NT2/D1 (cell line): ENCODE data around the gene TMEM209.

Experiments
- DNase-seq: peaks from one replicate; pipeline ENCODE4 v3.0.0-alpha.2; 2011; ENCODE audit warnings: low read depth, low spot score
- H3K27me3 ChIP-seq: 2 replicates; pipeline ENCODE4 v1.6.0; 2011; ENCODE audit warnings: mild to moderate bottlenecking; ENCODE audit not compliant: insufficient read length, insufficient read depth
- H3K36me3 ChIP-seq: 2 replicates; pipeline ENCODE4 v1.6.1; 2011; ENCODE audit warnings: mild to moderate bottlenecking, low read length, mixed read lengths; ENCODE audit not compliant: insufficient read depth, insufficient read length
- H3K4me1 ChIP-seq: 2 replicates; pipeline ENCODE4 v1.5.1; 2011; ENCODE audit not compliant: insufficient read depth, insufficient read length
- H3K4me3 ChIP-seq: 2 replicates; pipeline ENCODE4 v1.5.1; 2011; ENCODE audit warnings: low read depth; ENCODE audit not compliant: insufficient read length
- H3K9ac ChIP-seq: 2 replicates; pipeline ENCODE4 v1.6.0; 2011; ENCODE audit warnings: low read depth; ENCODE audit not compliant: insufficient read length
- H3K9me3 ChIP-seq: 2 replicates; pipeline ENCODE4 v1.5.1; 2011; ENCODE audit warnings: mild to moderate bottlenecking, low read length; ENCODE audit not compliant: insufficient read depth
- SUZ12 ChIP-seq: IDR thresholded peaks from 2 replicates; pipeline ENCODE4 v1.6.1; 2011; ENCODE audit not compliant: insufficient read length, insufficient read depth; ENCODE audit errors: extremely low read depth
- YY1 ChIP-seq: IDR thresholded peaks from 2 replicates; pipeline ENCODE4 v1.6.1; 2011; ENCODE audit not compliant: insufficient read length, insufficient read depth
- ZNF274 ChIP-seq: IDR thresholded peaks from 2 replicates; pipeline ENCODE4 v1.6.1; 2011; ENCODE audit warnings: mild to moderate bottlenecking, low read depth, low read length

Gene TMEM209

GRCh38 chr7:130182990-130183389 is 22.2 kb downstream of the TMEM209 start:
- no peaks in the 10 kb centered on the region for H3K27me3 ChIP-seq
- no peaks in the 10 kb centered on the region for H3K9me3 ChIP-seq
- no peaks in the 10 kb centered on the region for H3K4me1 ChIP-seq
- no peak overlapping the region for H3K9ac ChIP-seq
- H3K4me3 ChIP-seq: no peak overlapping the region
- DNase-seq: no peak
- H3K36me3 ChIP-seq: peaks cover 51% of the 10 kb centered on the region
- TF ChIP-seq ZNF274 (no peak), YY1 (no peak), SUZ12 (no peak)

- Histone ChIP-seq H3K36me3 (peaks cover 55% of the 10 kb centered on the region), H3K9me3 (no peaks in the 10 kb centered on the region), H3K27me3 (no peaks in the 10 kb centered on the region), H3K9ac (no peak overlapping the region), H3K4me1 (no peaks in the 10 kb centered on the region), H3K4me3 (no peak overlapping the region)
- no peak for TF ChIP-seq YY1
- no peak for TF ChIP-seq ZNF274
- TF ChIP-seq SUZ12: no peak
- DNase-seq: no peak
Measured at GRCh38 chr7:130181263-130181605, 24.0 kb downstream of the TMEM209 start.

GRCh38 chr7:130180571-130181262 is 24.5 kb downstream of the TMEM209 start:
- H3K9me3 ChIP-seq: no peaks in the 10 kb centered on the region
- no peak for TF ChIP-seq SUZ12
- TF ChIP-seq YY1: no peak
- no peak for TF ChIP-seq ZNF274
- peaks cover 56% of the 10 kb centered on the region for H3K36me3 ChIP-seq
- no peaks in the 10 kb centered on the region for H3K4me1 ChIP-seq
- no peak overlapping the region for H3K4me3 ChIP-seq
- H3K9ac ChIP-seq: no peak overlapping the region
- no peaks in the 10 kb centered on the region for H3K27me3 ChIP-seq
- DNase-seq: no peak

GRCh38 chr7:130179631-130180030 is 25.6 kb downstream of the TMEM209 start:
- no peak for TF ChIP-seq ZNF274
- no peak for TF ChIP-seq YY1
- no peak for TF ChIP-seq SUZ12
- H3K4me1 ChIP-seq: no peaks in the 10 kb centered on the region
- no peak for DNase-seq
- H3K9me3 ChIP-seq: no peaks in the 10 kb centered on the region
- H3K9ac ChIP-seq: no peak overlapping the region
- H3K36me3 ChIP-seq: peaks cover 61% of the 10 kb centered on the region
- H3K4me3 ChIP-seq: no peak overlapping the region
- H3K27me3 ChIP-seq: no peaks in the 10 kb centered on the region

- H3K27me3 ChIP-seq: no peaks in the 10 kb centered on the region
- DNase-seq: no peak
- no peaks in the 10 kb centered on the region for H3K4me1 ChIP-seq
- peaks cover 61% of the 10 kb centered on the region for H3K36me3 ChIP-seq
- TF ChIP-seq ZNF274 (no peak), YY1 (no peak), SUZ12 (no peak)
- no peak overlapping the region for H3K4me3 ChIP-seq
- no peaks in the 10 kb centered on the region for H3K9me3 ChIP-seq
- no peak overlapping the region for H3K9ac ChIP-seq
Measured at GRCh38 chr7:130178251-130178650, 27.0 kb downstream of the TMEM209 start.

GRCh38 chr7:130174237-130174959 is 30.8 kb downstream of the TMEM209 start:
- Histone ChIP-seq H3K4me3 (no peak overlapping the region), H3K27me3 (no peaks in the 10 kb centered on the region), H3K9me3 (no peaks in the 10 kb centered on the region), H3K4me1 (no peaks in the 10 kb centered on the region), H3K36me3 (peaks cover 45% of the 10 kb centered on the region), H3K9ac (no peak overlapping the region)
- DNase-seq: no peak
- TF ChIP-seq ZNF274 (no peak), YY1 (no peak), SUZ12 (no peak)

GRCh38 chr7:130162196-130162595 is 43.0 kb downstream of the TMEM209 start:
- H3K4me3 ChIP-seq: no peak overlapping the region
- no peaks in the 10 kb centered on the region for H3K27me3 ChIP-seq
- no peaks in the 10 kb centered on the region for H3K9me3 ChIP-seq
- TF ChIP-seq ZNF274 (no peak), YY1 (no peak), SUZ12 (no peak)
- no peaks in the 10 kb centered on the region for H3K4me1 ChIP-seq
- H3K36me3 ChIP-seq: peaks cover 51% of the 10 kb centered on the region
- no peak overlapping the region for H3K9ac ChIP-seq
- DNase-seq: no peak
